Muscle layer of colon (tissue), 2 donors: ENCODE results near the gene NDUFA12.

Experiments
- H3K27ac ChIP-seq: one replicate; pipeline ENCODE4 v1.7.0; 2013; ENCODE audit warnings: low read depth, mild to moderate bottlenecking, low read length, moderate library complexity
- H3K27me3 ChIP-seq, 2 donors: one replicate each; pipeline ENCODE4 v1.7.0; 2013; ENCODE audit warnings: low read length in 2 of 2, mild to moderate bottlenecking in 2 of 2; ENCODE audit not compliant: insufficient read depth in 2 of 2, control insufficient read depth in 1 of 2
- H3K36me3 ChIP-seq: one replicate; pipeline ENCODE4 v1.7.0; 2013; ENCODE audit warnings: mild to moderate bottlenecking, low read length; ENCODE audit not compliant: insufficient read depth
- H3K4me1 ChIP-seq: one replicate; pipeline ENCODE4 v1.7.0; 2013; ENCODE audit warnings: mild to moderate bottlenecking, low read length; ENCODE audit not compliant: insufficient read depth
- H3K4me3 ChIP-seq, 2 donors: one replicate each; pipeline ENCODE4 v1.7.0; 2013; ENCODE audit warnings: low read length in 2 of 2, low read depth in 1 of 2, mild to moderate bottlenecking in 1 of 2, moderate library complexity in 1 of 2
- H3K9ac ChIP-seq: one replicate; pipeline ENCODE4 v1.7.0; 2013; ENCODE audit warnings: low read length
- H3K9me3 ChIP-seq: one replicate; pipeline ENCODE4 v1.7.0; 2013; ENCODE audit warnings: mild to moderate bottlenecking, low read length
- donor health status: abdominal sarcoma.
- donor health status: Adenocarcinoma of cecum.

Gene NDUFA12

DNA sequence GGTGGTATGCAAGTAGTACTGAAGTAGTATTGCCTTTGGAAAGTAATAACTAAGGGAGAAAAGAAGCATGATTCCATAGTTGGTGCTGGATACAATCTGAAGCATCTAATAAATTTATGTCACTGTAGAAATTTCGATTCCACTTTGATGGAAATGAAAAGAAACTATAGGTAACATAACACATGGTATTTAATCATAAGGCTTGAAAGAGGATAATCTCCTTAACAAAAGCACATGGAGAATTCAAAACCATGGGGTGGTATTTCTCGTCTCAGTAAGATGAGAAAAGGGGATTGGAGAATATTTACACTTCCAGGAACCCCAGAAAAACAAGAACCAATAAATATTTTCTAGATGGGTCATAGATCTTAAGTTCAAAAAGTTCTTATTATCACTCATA is 72.7 kb downstream of the NDUFA12 start:
- Histone ChIP-seq H3K4me1 (no peaks in the 10 kb centered on the region), H3K36me3 (no peaks in the 10 kb centered on the region), H3K4me3 (no peak overlapping the region), H3K9ac (no peak overlapping the region), H3K27me3 (no peaks in the 10 kb centered on the region), H3K9me3 (no peaks in the 10 kb centered on the region), H3K27ac (no peak overlapping the region)

DNA sequence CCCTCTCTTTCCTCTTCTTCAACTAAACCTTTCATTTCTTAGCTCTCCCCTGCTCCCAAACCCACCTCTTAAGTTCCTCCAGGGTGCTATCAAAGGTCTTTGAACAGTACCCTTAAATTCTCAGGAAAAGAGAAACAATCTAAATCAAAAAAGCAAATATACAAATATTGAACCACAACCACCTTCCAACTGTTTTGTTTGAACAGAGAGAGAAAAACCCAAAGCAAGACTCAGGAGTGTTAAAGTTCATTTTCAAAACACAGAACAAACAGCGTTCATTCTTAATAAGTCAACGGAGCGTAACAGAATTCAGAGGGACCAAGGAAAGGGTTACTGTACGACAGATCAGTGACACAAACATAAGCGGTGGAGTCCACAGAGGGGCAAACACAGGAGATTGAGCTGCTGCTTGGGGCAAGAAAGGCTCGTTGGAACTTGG is 73.3 kb downstream of the NDUFA12 start:
- Histone ChIP-seq H3K4me1 (no peaks in the 10 kb centered on the region), H3K4me3 (no peak overlapping the region), H3K36me3 (no peaks in the 10 kb centered on the region), H3K27ac (no peak overlapping the region), H3K27me3 (no peaks in the 10 kb centered on the region), H3K9ac (no peak overlapping the region), H3K9me3 (no peaks in the 10 kb centered on the region)

DNA sequence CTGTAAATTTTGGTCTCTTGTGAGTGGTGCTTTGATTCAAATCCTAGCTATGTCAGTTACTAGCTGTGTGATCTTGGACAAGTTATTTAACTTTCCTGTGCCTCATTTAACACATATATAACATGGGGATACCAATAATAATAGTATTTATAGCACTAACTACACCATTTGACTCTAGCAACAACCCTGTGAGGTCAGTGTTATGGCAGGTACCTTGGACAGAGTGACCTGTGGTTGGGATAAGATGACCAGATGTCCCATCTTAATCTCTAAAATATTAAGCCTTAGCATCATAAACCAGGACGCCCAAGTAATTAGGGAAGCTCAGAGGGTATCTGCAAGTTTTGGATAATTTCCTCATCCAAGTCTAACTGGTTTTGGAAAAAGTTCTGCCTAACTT is 73.7 kb downstream of the NDUFA12 start:
- no peaks in the 10 kb centered on the region for H3K36me3 ChIP-seq
- no peak overlapping the region for H3K27ac ChIP-seq
- no peak overlapping the region for H3K9ac ChIP-seq
- H3K9me3 ChIP-seq = no peaks in the 10 kb centered on the region
- no peaks in the 10 kb centered on the region for H3K4me1 ChIP-seq
- H3K4me3 ChIP-seq = no peak overlapping the region
- no peaks in the 10 kb centered on the region for H3K27me3 ChIP-seq

DNA sequence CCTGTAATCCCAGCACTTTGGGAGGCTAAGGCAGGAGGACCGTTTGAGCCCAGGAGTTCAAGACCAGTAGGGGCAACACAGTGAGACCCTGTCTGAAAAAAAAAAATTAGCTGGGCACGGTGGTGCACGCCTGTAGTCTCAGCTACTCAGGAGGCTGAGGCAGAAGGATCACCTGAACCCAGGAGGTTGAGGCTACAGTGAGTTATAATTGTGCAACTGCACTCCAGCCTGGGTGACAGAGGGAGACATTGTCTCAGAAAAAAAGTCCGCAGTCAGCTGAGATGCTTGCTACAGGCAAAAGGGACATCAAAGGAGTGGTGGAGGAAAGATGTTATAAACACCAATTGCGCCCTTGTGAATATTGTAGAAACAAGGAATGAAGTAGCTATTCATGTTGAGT is 77.8 kb downstream of the NDUFA12 start:
- no peaks in the 10 kb centered on the region for H3K36me3 ChIP-seq
- no peaks in the 10 kb centered on the region for H3K4me1 ChIP-seq
- no peaks in the 10 kb centered on the region for H3K9me3 ChIP-seq
- no peak overlapping the region for H3K27ac ChIP-seq
- no peaks in the 10 kb centered on the region for H3K27me3 ChIP-seq
- H3K4me3 ChIP-seq = no peak overlapping the region
- H3K9ac ChIP-seq = no peak overlapping the region

DNA sequence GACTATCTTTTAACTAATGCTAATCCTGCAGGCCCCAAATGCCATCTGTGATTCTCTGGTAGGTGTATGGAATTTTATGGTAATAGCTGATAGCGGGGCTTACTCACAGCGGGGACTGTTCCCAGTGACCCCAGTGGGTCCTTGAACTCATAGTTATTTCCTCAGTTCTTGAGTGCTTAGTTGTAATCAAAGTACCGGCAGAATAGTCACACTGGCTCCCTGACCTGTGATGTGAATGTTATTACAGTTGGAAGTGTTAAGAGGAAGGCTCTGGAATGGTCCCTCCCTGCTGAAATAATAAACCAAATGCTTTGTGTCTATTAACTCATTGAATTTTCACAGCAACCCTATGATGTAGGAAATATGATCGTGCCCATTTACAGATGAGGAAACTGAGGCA is 78.3 kb downstream of the NDUFA12 start:
- no peaks in the 10 kb centered on the region for H3K27me3 ChIP-seq
- H3K27ac ChIP-seq = no peak overlapping the region
- H3K4me3 ChIP-seq = no peak overlapping the region
- no peaks in the 10 kb centered on the region for H3K9me3 ChIP-seq
- H3K4me1 ChIP-seq = no peaks in the 10 kb centered on the region
- no peak overlapping the region for H3K9ac ChIP-seq
- H3K36me3 ChIP-seq = no peaks in the 10 kb centered on the region

DNA sequence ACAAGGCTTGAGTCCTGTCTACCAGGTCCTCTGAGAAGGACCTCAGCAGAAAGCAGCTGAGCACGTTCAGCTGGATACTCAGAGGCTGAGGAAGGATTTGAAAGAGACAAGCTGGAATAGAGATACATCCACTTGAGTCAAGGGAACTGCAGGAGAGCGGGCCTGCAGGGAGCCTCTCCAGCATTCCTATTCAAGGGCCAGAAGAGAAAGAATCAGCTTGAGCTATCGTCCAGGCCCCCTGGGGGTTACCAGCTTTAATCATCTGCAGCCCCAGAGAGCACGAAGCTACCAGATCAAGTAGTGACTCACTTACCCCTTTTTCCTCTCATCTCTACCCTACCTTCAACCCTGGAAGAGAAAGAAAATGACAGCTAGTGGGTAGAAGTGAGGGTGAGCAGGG is 80.9 kb downstream of the NDUFA12 start:
- Histone ChIP-seq H3K36me3 (no peaks in the 10 kb centered on the region), H3K27ac (no peak overlapping the region), H3K27me3 (no peaks in the 10 kb centered on the region), H3K4me3 (no peak overlapping the region), H3K9ac (no peak overlapping the region), H3K4me1 (no peaks in the 10 kb centered on the region), H3K9me3 (no peaks in the 10 kb centered on the region)
